ACC112 (cell line): ENCODE results near the gene HMOX1.
A peak's percentile ranks its signal among the peaks of the same experiment; 100 is the strongest.

Experiments
- H2AFZ ChIP-seq: fragments of 200-600 bp; sonication (generic); one replicate; pipeline ENCODE4 v1.6.0; 2017; ENCODE audit warnings: antibody characterized with exemption, low read length; ENCODE audit not compliant: unreplicated experiment
- H3K27ac ChIP-seq: fragments of 200-600 bp; sonication (generic); 2 replicates; pipeline ENCODE4 v1.5.1; 2014; ENCODE audit warnings: low read depth, mild to moderate bottlenecking, antibody characterized with exemption, low read length, moderate library complexity
- H3K27me3 ChIP-seq: fragments of 200-600 bp; sonication (generic); 2 replicates; pipeline ENCODE4 v1.6.1; 2014; ENCODE audit warnings: mild to moderate bottlenecking, antibody characterized with exemption, low read length, moderate library complexity, mixed read lengths; ENCODE audit not compliant: insufficient read depth
- H3K36me3 ChIP-seq: fragments of 200-600 bp; sonication (generic); 2 replicates; pipeline ENCODE4 v1.6.1; 2016; ENCODE audit warnings: mild to moderate bottlenecking, antibody characterized with exemption, low read length, moderate library complexity, mixed read lengths; ENCODE audit not compliant: insufficient read depth
- H3K4me1 ChIP-seq: fragments of 200-600 bp; sonication (generic); one replicate; pipeline ENCODE4 v1.6.1; 2016; ENCODE audit warnings: low read length, mixed read lengths; ENCODE audit not compliant: insufficient read depth, unreplicated experiment, control insufficient read depth
- H3K4me3 ChIP-seq: fragments of 200-600 bp; sonication (generic); 2 replicates; pipeline ENCODE4 v1.5.1; 2014; ENCODE audit warnings: mild to moderate bottlenecking, low read depth, low read length
- H3K79me2 ChIP-seq: fragments of 200-600 bp; sonication (generic); one replicate; pipeline ENCODE4 v1.6.0; 2016; ENCODE audit warnings: low read length; ENCODE audit not compliant: control insufficient read depth, unreplicated experiment, insufficient read depth

Gene HMOX1

GRCh38 chr22:35380537-35381423 is at the start of gene HMOX1:
Gene HMOX1, plus strand, starts transcription at chr22:35381096. Its CDS starts 78 bp downstream, at chr22:35381174.
- H2AFZ ChIP-seq = peak within 1 kb of the TSS; percentile 89
- H3K4me1 ChIP-seq = peaks cover 37% of the 10 kb centered on the region
- H3K79me2 ChIP-seq = peaks cover 22% of the 10 kb centered on the region
- peak within 1 kb of the TSS; percentile 97 for H3K4me3 ChIP-seq
- H3K36me3 ChIP-seq = peaks cover 8% of the 10 kb centered on the region; the same call in 1 of the 2 replicates
- peak within 1 kb of the TSS; percentile 68 for H3K27ac ChIP-seq
- no peaks in the 10 kb centered on the region for H3K27me3 ChIP-seq

GRCh38 chr22:35332278-35332677 is 48.6 kb upstream of the HMOX1 start:
- Histone ChIP-seq H3K36me3 (no peaks in the 10 kb centered on the region), H3K27ac (no peak overlapping the region), H3K27me3 (no peaks in the 10 kb centered on the region), H2AFZ (no peak overlapping the region), H3K4me1 (no peaks in the 10 kb centered on the region), H3K4me3 (no peak overlapping the region), H3K79me2 (no peaks in the 10 kb centered on the region)

- no peaks in the 10 kb centered on the region for H3K36me3 ChIP-seq
- no peaks in the 10 kb centered on the region for H3K4me1 ChIP-seq
- H3K79me2 ChIP-seq = no peaks in the 10 kb centered on the region
These were observed 47.7 kb upstream of the HMOX1 start for GRCh38 chr22:35333220-35333619.

GRCh38 chr22:35334004-35334403 is 46.9 kb upstream of the HMOX1 start:
- H3K27ac ChIP-seq = no peak overlapping the region
- no peaks in the 10 kb centered on the region for H3K36me3 ChIP-seq

More at GRCh38 chr22:35333220-35333619, 47.7 kb upstream of the HMOX1 start:
- Histone ChIP-seq H3K27ac (no peak overlapping the region), H2AFZ (no peak overlapping the region), H3K4me3 (no peak overlapping the region), H3K27me3 (no peaks in the 10 kb centered on the region)

GRCh38 chr22:35335468-35335867 is 45.4 kb upstream of the HMOX1 start:
- no peaks in the 10 kb centered on the region for H3K79me2 ChIP-seq
- no peak overlapping the region for H3K27ac ChIP-seq
- no peak overlapping the region for H2AFZ ChIP-seq
- H3K4me3 ChIP-seq = no peak overlapping the region
- H3K4me1 ChIP-seq = no peaks in the 10 kb centered on the region
- no peaks in the 10 kb centered on the region for H3K27me3 ChIP-seq
- H3K36me3 ChIP-seq = no peaks in the 10 kb centered on the region

More at GRCh38 chr22:35334004-35334403, 46.9 kb upstream of the HMOX1 start:
- no peaks in the 10 kb centered on the region for H3K4me1 ChIP-seq
- no peak overlapping the region for H2AFZ ChIP-seq
- no peaks in the 10 kb centered on the region for H3K79me2 ChIP-seq
- H3K4me3 ChIP-seq = no peak overlapping the region
- H3K27me3 ChIP-seq = no peaks in the 10 kb centered on the region

- Histone ChIP-seq H3K27me3 (no peaks in the 10 kb centered on the region), H3K27ac (no peak overlapping the region), H3K79me2 (no peaks in the 10 kb centered on the region), H3K36me3 (no peaks in the 10 kb centered on the region), H3K4me3 (no peak overlapping the region), H2AFZ (no peak overlapping the region), H3K4me1 (no peaks in the 10 kb centered on the region)
These were observed 44.7 kb upstream of the HMOX1 start for GRCh38 chr22:35335936-35336781.

- H3K4me3 ChIP-seq = no peak overlapping the region
- H3K27me3 ChIP-seq = no peaks in the 10 kb centered on the region
- H3K36me3 ChIP-seq = no peaks in the 10 kb centered on the region
- H3K27ac ChIP-seq = no peak overlapping the region
- H3K4me1 ChIP-seq = no peaks in the 10 kb centered on the region
- H2AFZ ChIP-seq = no peak overlapping the region
- no peaks in the 10 kb centered on the region for H3K79me2 ChIP-seq
These were observed 43.0 kb upstream of the HMOX1 start for GRCh38 chr22:35337932-35338331.

- H3K4me1 ChIP-seq = no peaks in the 10 kb centered on the region
- no peak overlapping the region for H2AFZ ChIP-seq
- no peak overlapping the region for H3K27ac ChIP-seq
These were observed 39.6 kb upstream of the HMOX1 start for GRCh38 chr22:35341090-35341874.

GRCh38 chr22:35342390-35342789 is 38.5 kb upstream of the HMOX1 start:
- Histone ChIP-seq H3K27me3 (no peaks in the 10 kb centered on the region), H3K27ac (no peak overlapping the region), H3K4me1 (no peaks in the 10 kb centered on the region), H3K79me2 (no peaks in the 10 kb centered on the region), H3K36me3 (no peaks in the 10 kb centered on the region), H2AFZ (no peak overlapping the region), H3K4me3 (no peak overlapping the region)

More at GRCh38 chr22:35341090-35341874, 39.6 kb upstream of the HMOX1 start:
- no peak overlapping the region for H3K4me3 ChIP-seq
- no peaks in the 10 kb centered on the region for H3K27me3 ChIP-seq
- H3K36me3 ChIP-seq = no peaks in the 10 kb centered on the region
- H3K79me2 ChIP-seq = no peaks in the 10 kb centered on the region
